Measurements from ENCODE around the gene AFAP1.

AFAP1 gene

DNA sequence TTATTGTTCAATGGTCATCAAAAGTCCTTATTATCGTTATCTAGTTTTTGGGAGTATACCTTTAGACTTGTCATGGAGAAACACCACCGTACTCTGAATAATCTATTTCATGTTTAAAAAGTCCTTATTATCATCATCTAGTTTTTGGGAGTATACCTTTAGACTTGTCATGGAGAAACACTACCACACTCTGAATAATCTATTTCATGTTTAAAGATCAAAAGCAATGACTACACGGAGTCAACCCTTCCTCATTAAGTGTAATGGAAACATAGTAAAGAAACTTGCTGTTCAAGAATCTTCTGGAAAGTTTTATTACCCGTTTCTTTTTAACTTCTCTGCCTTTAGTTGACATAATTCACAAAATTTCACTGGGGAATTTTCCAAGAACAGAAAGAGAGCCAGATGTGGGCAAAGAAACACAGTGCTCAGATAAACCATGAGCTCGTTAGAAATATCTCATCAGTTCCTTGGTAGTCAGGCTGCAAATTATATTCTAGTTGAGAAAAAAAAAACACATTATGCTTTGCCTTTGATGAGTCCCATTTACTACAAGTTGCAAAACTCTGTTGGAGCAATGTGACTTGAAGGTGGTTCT is 158.8 kb downstream of the AFAP1 start:
- DNase-seq = no peak

DNA sequence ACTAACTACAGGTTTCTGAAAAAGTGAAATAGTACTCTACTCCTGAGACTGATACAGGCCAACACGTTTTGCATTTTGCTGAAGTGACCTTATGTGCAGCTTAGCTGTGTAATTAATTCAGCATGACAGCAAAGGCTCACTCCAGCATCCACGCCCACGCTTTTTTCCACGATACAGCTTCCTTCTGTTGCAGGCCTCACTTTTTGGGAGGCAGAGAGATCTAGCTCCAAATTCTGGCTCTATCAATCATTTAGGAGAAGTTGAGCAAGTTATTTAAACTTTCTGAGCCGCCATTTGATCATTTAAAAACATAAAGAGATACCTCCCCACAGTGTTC is 160.3 kb downstream of the AFAP1 start:
- DNase-seq = no peak

DNA sequence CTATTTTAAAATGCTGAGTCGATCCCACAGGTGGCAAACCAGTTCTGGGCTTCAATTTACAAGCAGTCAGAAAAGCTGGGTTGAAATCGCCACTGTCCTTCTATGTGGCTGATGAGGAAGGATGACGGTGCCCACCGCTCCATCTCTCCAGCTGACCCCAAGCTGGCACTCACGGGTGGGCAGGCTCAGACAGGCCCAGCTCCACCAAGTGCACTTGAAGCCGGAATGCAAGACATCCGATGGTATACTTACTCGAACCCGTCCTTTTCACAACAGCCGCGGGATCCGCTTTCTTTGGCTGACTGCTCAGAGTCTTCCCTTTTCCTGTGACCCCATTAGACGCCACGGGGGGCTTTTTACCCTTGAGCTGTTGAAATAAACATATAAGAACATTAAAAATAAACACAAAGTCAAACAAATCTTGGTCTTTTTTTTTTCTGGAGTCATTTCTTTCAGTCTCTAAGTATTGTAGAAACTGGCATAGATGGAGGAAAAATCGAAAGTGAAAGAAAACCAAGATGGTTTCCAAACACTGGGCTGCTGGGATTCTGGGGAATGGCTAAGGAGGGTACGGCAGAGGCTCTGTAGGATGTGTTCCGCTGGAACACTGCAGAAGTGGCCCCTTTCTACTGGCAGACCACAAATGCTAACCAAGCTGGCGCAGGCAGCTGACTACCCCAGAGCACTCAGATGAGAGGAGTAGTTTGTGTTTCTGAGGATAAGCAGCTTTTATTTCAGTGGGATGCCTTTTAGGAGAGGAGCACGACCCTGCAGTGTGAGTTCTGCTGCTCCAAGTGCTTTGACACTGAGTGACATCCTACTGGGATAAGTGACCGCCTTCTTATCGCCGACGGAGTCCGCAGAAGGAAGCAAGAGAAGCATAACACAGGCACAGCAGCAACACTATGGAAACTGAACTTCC is 160.9 kb downstream of the AFAP1 start:
- no peak for DNase-seq

DNA sequence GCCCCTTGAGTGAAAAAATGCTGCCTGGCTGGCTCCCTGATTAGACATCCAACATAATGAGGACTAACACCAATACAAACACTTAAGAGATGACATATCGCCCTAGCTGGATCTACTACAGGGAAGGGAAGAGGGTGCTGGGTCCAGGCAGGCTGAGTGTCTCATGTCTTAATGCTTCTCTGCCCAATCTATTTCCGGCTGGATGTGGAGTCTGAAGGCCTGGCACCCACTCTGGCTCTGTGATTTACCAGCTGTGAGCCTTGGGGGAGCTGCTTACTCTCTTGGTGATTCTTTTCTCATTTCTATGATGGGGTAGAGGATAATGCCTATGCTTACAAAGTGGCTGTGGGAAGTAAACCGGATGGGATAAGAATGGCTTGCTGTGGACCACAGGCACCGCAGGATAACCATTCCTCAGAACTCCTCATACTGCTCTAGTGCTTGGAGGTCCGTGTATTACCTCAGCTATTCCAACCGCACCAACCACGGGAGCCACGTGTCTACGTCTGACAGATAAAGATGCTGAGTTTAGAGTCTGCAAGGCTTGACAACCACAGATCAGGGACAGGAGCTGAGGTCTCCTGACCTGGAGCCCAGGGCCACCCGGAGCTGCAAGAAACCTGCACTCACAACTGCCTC is 161.7 kb downstream of the AFAP1 start:
- no peak for DNase-seq

DNA sequence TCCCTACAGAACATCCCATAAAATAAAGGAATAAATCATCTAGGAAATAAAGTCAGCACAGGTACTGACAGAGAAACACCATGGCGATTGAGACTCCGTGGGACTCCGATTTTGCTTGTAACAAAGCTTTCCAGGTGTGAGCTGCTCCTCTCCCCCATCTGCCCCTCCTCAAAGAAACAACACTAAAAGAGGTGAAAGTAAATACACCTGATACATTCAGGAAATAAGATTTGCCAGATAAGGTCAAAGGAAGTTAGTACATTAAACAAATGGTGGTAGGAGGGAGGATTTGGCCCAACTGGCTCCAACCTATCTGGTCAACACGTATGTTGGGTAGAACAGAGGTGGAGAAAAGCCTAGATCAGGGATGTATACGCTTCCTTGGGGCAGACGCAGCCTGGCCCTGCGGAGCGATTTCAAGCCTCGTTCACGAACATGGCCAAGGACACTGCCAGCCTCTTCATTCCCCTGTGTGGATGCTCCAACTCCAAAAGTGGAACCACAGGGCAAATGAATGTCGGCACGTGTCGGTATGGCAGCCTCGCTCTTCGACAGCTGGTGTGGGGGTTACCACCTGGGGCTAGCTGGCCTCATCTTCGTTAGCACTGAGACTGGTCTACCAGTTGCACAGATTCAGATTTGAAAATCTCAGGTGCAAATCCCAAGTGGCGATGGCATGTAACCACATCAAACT is 162.5 kb downstream of the AFAP1 start:
- DNase-seq = no peak

DNA sequence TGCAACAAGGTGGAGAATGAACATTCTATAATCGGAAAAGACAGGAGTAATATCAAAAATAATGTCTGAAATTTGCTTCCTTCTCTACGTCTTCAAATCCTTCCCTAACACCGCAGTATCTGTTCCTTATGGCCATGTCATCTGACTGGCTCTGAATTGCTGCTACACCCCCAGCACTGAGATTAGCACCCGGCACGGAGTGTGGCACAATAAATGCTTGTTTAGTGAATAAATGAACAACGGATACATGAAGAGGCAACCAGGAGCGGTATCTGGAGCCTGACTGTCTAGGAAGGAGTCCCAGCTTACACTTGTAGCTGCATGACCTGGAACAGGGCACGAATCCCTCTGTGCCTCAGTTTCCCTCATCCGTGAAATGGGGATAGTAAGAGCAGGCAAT is 164.3 kb downstream of the AFAP1 start:
- no peak for DNase-seq

DNA sequence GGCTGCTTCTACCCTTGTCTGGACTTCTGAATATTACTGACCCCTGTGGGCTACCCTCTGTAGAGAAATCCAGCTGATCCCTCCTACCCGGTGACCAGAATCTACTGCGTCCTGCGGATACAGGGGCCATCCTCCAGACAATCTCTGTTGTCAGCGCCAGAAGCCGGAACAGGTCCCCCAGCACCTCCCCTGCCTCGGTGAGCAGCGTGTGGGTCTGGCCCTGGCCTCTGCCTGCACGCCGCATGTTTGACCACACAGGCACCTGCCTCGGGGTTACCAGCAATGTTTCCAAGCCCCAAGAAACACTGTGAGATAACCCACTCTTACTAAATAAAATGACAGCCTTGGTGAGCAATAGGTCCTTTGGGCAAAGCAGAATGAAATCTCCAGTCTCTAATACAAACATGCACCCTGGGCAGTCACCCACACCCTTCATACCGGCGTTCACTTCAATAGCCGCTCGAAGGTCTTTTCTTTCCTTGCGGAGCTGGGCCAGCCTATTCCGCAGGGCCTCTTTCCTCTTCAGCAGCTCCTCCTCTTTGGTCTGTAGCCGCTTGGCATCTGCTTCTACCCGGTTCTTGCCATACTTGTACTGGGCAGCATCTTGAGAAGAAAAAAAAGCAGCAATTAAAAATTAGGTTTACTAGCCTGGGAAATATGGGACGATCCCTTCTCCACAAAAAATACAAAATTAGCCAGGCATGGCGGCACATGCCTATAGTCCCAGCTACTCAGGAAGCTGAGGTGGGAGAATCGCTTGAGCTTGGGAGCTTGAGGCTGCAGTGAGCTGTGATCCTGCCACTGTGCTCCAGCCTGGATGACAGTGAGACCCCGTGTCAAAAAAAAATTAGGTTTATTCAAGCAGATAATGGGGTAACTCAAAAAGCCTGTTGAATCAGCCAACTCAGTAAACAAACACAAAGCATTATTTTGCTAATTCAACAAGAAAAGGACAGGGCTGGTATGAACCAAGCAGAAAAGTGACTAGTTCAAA is 165.1 kb downstream of the AFAP1 start:
- no peak for DNase-seq

DNA sequence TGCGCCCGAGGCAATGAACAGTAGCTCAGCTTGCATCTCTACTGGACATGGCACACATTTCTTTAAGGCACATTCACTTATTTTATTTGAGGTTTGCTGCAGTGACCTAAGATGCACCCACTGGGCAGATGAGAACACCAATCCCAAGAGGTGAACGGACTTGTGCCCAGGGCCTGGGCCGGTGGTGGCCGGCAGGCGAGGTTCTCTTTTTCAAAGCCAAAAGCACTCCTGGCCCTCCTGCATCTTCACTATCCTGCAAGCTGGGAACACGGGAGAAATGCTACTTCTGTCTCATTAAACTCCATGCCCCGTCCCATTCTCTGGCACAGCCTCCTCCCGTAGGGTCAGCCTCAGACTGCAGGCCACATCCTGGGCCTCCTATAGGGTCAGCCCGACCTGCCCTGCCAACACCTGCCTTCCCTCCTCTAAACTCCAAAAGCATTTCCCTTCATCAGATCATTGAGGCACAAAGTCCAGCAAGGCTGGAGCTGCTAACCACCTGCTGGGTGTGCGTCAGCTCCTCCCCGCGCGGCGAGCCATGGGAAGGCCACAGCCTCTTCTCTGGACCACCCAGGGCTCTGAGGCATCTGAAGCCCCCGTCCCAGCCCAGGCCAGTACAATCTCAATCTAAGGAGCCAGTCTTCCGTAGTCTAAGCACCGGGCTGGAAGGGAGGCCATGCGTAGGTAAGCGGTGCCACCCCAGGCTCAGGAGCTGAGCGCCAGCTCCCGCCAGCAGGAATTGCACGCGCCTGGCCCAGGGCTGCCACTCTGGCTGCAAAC is 166.1 kb downstream of the AFAP1 start:
- DNase-seq = no peak

DNA sequence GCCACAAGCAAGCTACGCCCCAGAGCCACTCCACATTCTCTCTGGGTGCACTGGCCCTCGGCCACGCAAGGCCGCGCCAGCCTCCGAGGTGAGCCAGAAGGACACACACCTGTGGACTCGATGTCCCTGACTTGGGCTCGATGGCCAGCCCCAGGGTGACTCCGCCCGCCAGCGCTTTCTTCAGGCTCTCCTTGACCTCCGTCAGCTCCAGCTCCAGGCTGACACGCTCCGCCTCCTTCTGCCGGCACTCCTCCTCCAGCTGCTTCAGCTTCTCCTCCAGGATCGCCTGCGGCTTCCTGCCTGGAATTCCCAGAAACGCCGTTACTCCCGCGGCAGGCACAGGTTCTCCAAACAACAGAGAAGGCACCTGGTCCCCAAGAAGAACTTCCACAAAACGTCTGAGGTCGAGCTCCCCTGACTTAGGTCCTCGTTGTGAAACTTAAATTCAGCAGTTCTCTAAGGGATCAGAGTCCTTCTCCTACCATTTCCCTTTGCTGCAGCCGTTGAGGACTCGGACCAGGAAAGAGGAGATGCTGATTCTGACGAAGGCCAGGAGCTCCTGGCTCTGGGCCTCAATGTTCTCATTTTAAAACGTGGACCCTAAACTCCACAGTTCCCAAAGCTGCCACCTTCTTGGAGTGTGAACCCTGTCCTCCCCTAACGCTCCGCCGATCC is 166.8 kb downstream of the AFAP1 start:
- no peak for DNase-seq

DNA sequence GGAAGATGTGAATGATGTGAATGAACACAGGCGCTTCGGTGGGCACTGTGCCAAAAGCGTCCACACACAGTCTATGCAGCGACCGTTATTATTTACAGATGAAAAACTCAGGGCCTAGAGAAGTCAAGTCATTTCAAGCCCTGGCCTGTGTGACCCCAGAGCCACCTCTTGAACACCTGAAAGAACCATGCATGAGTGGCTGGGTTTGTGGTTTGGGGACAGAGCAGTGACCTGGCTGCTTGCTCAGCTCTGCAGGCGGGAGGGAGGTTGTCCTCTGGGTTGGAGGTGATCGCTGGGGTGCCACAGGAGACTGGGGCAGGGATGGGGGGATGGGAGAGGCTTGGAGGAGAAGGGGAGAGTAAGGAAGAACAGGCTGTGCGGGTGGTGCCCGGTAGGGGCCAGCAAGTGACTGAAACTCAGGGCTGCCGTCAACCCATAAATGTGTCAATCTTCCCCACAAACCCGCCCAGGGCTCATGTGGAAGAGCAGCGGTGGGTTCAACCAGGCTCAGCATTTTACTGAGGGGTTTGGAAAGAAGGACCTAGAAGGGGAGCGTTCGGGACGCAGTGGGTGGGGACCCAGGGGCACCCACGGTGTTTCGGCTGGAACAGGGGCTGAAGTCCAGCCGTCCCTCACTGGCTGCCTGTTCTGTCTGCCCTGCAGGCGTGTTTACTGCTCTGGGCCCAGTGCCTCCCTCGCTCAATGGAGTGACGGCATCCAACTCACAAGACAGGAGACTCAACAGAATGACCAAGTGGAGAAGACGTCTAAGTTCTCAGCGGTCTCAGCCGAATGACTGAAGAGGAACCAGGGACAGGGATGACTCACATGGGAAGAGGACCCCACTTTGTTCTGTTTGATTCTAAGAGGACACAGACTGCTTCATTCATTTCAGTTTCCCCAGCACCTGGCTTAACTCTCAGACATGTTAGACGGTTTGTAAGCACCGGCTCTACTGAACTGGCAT is 167.8 kb downstream of the AFAP1 start:
- no peak for DNase-seq

DNA sequence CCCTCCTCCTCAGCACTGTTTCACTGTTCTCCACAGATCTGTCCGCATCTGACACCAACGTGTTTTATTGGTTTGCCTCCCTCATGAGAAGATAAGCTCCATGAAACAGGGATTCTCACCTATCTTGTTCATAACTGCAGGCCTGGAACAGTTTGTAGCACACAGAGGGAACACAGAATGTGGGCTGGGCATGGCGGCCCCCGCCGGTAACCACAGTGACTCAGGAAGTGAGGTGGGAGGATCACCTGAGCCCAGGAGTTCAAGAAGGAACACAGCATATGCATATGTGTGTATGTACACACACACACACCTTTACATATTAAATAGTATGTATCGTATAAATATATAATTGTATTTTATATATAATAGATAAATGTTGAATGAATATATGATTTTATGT is 168.6 kb downstream of the AFAP1 start:
- no peak for DNase-seq

DNA sequence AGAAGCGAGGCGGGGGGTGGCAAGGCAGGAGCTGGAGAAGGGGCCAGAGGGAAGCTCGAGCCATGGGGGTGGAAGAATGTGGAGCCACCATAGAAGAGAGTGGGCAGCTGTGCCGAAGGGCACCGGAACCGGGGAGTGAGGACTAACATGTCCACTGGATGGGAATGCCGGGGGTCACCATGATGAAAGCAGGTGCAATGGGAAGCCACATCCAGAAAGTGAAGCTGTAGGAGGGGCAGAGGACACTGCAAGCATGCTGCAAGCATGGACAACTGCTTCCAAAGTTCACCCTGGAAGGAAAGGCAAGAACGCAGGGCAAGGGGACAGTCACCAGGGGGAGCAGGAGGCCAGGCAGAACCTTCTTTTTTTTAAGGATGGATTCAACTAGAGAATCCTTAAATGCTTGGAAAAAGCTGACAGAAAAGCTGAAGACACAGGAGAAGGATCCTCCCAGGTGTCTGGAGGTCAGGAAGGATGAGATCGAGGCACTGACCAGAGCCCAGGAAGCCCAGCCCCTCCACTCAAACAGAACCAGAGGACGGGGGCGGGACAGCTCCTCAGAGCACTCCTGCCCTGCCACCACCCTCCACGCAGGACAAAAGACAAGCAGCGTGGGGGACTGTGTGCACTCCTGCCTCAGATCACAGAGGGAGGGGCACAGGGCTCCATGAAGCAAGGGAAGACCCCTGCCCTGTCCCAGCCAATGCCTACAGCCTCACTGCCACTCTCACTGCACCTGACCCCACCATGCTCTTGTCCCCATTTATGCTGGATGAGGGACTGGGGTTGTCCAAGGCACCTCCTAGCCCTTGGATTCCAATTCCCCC is 169.2 kb downstream of the AFAP1 start:
- DNase-seq = no peak

DNA sequence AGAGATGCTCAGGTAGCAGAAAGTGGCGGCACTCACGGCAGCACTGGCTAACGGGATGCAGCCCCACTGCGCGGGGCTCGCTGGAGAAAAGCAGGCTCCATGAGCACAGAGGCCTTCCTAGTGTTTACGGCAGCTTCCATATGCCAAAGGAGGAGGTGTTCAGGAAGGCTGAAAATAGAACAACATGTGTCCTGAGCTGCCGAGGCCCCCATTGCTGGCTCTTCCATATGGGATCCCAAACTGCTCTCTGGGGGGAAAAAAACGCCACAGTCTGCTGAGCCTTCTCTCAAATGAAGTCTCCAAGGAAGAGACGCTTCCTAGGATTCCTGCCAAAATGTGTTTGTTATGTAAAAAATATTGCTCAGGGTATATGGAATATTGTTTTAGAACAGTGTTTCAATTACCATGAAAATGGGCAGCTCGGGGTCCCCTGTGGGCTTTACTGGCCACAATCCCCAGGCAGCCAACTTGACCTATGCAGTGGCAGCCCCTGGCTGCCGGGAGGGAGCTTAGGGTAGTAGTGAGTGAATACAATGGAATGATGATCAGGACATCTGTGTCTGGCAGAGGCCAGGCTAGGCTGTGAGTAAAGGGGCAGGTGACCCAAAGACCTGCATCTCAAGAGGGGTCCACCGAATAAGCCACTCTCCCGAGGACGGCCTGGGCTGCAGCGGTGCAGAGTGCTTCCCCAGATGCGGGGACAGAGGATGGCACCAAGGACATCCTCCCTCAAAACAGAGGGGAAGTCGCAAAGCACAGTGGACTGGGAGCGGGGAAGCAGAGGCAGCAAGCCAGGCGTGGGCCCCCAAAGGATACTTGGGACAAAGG is 170.1 kb downstream of the AFAP1 start:
- no peak for DNase-seq

DNA sequence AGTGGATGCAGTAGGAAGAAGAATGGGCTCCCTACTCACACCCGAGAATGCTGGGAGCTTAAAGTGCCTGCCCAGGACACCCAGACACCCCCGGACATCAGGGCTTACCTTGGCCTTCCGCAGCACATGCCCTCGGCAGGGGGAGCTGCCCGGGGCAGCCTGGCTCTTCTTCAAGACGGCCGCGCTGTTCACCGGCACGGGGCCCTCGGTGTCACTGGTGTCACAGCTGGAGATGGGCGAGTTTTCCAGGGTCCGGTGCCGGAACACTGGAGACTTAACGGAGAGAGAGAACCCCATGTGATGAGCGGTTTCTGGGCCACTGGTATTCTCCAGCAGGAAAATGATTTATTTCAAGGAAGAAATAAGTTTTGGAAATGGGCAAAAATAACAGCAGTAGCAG is 170.9 kb downstream of the AFAP1 start:
- DNase-seq = no peak

DNA sequence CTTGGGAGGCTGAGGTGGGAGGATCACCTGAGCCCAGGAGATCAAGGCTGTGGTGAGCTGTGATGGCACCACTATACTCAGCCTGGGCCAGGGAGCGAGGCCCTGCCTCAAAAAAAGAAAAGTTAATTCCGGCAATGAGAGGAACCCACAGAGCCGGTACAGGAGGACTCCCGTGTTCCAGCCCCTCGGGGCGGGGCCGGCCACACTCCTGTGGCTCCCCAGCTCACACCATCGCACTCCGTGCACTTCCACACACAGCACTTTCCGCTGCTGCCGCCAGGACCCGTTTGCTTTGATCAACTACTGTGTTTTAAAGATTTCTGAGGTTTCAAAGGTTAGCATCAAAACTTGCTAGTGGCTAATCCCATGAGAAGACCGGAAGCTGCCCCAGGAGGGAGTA is 171.7 kb downstream of the AFAP1 start:
- DNase-seq = no peak

DNA sequence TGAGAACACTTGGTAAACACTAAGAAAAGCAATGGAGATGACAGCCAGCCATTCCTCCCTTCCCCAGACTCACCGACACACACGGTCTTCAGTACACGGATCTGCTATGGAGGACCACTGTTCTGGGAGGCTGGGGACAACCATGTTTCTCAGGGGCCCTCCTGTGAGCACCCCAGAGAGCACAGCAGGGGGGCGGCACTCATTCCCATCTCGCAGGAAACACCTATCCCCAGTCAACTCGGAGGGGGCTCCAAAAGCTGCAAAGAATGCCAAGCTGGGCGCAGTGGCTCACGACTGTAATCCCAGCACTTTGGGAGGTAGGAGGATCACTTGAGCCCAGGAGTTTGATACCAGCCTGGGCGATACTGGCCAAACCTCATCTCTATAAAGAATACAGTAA is 172.1 kb downstream of the AFAP1 start:
- DNase-seq = no peak

DNA sequence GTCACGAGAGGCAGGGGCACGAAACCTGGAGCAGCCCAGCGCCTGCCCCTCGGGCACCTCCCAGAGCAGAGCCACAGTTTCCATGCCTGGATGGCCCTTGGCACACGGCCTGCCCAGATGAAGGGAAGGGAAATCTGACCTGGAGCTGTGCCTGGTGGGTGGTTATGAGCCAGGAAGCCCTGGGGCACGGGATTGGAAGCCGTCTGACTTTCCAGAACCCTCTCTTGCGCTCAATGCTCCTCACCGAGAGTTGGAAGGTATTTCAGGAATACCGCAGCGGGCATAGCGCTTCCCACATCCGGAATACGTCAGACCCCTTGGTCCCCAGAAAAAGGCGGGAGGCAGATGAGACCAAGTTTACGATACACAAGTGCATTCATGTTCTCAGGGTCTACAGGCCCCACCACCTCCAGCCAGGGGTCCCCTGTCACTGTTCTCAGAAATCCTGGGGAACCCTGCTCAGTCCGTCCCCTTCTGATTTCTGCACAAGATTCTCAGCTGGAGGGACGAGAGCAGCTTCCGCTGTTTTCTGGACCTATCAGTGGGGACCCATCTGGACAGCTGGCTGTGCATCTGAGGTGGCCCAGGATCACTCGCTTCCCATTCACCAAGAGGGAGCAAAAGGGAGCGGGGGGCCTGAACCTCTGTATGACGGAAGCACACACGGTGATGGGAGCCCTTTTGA is 172.9 kb downstream of the AFAP1 start:
- DNase-seq = peak; percentile 32
